ENCODE data around the gene SNAPIN.

SNAPIN gene, protein sequence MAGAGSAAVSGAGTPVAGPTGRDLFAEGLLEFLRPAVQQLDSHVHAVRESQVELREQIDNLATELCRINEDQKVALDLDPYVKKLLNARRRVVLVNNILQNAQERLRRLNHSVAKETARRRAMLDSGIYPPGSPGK

DNA sequence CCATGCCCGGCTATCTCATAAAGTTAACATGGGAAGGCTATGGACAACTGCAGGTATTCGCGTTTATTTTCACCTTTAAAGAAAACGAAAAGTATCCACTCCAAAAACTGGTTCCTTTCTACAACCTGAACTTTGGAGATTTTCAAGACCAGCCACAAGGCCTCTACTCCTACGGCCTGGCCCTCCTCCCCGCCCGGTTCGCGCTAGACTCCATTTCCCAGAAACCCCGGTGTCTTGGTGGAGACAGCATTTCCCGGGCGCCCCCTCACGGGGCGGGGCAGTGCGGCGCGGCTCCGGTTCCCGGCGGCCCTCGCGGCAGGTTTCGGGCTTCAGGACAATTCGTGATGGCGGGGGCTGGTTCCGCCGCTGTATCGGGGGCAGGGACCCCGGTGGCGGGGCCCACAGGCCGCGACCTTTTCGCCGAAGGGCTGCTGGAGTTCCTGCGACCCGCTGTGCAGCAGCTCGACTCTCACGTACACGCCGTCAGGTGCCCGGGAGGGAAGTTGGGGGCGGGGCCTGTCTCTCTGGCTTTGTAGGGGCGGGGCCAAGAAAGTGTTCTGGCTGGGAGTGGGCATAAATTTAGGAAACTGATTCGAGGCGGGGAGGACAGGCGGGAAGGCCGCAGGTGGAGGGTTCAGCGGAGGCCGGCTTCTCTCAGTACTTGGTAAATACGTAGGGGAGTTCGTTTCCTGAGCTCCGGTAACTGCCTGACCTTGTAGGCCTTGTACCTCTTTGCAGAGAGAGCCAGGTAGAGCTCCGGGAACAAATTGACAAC lies at the start of gene SNAPIN:
Gene SNAPIN, plus strand, starts transcription at position 304 of the 775 bp plus-strand sequence. Its CDS starts 41 bp downstream, at position 345.
- peak; percentile 90 for DNase-seq

DNA sequence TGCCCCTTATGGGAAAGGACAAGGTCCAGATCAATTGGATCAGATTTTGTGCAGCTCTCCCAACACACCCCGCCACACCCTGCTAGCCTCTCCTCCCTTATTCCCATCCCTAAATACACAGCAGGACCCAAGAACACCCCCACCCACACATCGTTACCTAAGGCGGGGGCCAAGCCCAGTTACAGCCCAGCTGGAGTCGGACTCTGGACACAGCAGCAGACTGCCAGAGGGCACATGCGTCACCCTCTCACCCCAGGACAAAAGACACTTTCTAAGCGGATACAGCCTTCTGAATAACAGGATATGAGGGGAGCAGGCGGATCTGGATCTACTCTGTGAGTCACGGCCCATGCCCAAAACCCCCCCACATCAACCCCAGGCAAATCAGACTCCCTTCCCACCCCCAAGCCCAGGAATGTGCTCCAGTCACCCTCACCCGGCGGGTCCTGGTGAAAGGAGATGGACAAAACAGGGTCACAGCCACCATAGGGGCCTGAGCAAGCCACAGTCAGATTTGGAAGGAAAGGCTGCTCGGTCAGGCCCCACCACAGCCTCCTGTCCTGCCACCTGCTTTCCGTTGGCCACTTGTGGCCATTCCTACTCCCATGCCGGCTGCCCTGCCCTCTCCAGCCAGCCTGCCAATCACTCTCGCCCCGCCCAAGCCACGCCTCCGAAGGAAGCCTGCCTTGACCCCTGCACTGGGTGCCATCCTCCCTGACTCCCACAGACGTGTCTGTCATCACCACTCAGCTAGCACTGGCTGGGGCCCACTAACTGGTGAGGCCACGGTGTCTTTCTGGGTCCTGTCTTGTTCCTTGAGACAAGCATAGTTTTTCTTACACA lies 49.5 kb upstream of the SNAPIN start:
- DNase-seq = peak; percentile 65

DNA sequence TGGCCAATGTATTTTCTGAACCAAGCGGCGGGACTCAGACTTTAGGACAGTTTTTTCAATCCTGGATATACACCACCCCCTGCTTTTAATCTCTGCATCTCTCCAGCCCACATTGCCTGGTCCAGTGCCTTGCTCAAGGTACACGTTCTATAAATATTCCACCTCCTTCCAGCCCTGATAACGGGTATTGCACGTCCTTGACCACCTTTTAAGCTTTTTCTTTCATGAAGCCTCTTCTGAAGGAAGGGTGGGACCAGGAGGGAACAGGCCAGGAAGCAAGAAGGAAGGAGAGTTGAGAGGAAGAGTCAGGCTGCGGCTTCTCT lies 49.0 kb upstream of the SNAPIN start:
- no peak for DNase-seq

DNA sequence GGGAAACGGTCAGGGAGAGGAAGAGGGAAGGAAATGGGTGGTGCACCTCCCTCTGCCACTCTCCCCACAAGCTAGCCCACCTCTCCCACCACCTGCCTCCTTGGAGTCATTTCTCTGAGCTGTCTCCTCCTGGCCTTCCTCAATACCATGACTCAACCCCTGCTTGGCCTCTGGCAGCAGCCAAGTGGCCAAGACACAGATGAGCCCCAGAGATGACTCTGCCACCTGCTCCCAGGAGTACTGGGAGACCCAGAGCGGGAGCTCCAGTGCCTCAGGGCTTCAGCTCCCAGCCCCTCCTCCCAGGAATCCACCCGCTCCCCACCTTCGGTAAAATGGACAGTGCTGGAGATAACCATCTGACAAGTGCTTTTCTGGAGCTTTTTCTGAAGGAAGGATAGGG lies 48.2 kb upstream of the SNAPIN start:
- no peak for DNase-seq

DNA sequence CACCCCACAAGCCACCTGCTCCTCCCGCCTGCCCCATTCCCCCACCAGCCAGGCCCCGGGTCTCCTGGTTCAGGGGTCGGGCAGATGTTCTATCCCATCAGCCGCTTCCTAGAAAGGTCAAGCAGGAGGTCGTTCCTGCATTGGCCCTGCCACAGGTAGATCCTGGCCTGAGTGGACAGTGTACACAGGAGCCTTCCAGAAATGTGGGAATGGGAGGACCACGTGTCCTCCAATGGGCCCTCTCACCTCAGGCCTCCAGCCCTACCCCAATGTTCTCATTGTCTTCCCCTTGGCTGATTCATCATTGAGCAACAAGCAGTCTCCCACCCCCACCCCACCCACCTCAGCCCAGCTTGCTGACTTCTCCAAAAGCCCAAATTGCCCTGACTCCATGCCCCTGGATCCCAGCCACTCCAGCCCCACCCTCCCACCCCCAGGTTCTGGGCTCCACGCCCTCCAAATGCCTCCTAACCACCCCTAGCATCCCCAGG lies 47.6 kb upstream of the SNAPIN start:
- DNase-seq = no peak

DNA sequence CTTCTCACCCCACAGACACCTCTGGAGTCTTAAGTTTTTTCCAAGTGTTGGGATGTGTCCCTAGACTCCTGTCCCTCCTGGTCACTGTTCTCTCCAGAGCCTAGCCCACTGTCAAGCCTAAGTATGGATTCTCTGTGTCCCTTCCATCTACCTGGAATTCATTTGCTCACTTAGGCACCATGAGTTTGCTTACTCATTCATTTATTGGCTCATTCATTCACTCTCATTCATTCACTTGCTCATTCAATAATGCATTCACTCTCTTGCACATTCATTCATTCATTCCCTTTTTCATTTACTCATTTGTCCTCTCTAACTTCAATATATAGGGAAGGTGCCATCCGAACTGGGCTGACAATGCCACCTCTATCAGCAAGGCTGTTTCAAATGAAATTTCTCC lies 47.1 kb upstream of the SNAPIN start:
- DNase-seq = no peak

DNA sequence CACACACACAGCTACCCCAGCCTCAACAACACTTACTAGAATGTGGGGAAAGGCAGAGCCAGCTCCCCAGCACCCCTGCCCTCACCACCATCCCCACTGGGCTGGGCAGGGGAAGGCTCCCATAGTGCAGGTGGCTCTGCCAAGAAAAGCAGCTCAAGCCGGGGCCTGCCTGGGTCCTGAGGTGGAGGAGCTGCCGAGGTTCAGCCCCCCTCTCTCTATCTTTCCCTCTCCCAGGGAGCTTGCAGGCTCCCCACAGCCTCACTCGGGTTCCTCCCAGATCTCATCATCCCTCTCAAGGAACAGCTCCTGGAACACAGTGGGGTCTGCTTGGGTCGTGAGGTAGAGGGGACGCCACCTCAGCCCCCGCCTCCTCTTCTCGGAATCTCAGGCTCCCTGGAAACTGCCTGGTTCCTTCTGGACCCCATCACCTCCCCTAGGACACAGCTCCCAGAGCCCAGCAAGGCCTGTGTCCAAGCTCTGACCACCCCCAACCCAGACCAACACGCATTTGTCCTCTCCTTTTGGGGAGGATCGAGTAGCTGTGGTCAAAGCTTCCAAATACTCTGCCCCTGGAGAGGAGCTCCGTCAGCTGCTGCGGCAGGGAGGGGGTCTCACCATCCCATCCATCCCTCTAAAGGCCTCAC lies 46.3 kb upstream of the SNAPIN start:
- no peak for DNase-seq

DNA sequence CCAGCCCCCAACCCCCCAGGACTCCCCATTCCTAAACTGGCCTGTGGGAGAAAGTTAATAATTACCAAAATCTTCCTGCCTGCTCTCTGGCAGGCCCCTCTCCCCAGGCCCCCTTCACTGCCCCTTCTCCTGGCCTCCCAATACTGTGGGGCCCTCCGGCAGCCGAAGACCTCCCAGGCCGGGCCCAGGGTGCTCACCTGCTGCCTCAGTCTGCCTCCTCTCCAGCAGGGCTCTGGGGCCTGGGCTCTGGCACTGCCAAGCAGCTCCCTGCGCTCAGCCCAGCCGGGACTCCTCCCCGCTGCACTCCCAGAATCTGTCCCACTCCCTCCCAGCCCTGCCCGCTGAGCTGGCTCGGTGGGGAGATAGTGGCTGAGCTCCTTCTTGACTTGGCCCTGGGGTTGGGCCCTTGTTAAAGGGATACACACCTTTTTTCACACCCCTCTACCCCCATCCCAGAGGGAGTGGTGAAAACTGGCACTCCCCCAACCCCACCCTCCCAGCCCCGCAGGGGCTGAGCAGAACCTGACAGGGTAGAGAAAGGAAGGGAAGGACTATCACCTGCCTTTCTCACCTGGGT lies 45.7 kb upstream of the SNAPIN start, which contains the start of gene S100A16:
Gene S100A16, minus strand, starts transcription at position 383 of the 577 bp plus-strand sequence. CDS start 4,986 bp downstream, outside the sequence.
- peak; percentile 39 for DNase-seq

DNA sequence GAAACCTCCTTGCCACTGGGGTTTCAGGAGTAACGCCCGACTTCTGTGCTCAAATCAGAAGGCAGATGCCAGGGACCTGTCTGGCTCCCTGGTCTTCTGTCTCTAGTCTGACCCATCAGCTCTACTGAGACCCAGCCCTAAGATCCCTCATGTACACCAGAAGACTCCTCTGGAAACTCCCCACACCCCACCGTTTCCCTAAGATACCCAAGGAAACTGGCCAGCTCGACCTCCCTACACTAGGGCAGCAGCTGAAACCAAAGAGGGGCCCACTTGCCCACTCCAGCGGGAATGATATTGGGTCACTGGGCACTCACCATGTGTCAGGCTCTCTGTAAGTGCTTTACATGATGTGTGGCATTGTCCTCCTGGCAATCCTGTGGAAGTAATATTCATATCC lies 45.1 kb upstream of the SNAPIN start:
- DNase-seq = no peak

DNA sequence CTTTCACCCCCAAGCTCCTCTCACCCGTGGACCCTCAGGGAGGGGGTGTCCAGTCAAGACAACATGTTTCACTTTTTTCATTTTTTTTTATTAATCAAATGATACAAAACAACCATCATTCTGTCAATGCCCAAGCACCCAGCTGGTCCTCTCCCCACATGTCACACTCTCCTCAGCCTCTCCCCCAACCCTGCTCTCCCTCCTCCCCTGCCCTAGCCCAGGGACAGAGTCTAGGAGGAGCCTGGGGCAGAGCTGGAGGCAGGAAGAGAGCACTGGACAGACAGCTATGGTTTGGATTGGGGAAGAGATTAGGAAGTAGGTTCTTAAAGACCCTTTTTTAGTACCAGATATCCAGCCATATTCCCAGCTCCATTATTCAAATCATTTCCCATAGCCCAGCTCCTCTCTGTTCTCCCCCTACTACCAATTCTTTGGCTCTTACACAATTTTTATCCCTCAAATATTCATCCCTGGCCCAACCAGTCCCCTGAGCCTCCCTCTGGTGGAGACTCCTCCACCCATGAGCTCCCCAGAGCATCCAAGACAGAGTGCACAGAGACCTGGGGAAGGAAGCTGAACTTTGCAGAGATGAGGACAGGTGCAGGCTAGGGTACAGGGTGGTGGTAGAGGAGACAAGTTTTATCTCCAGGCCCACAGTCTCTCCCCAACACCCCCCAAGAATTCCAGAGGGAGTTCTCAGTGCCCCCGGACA lies 44.2 kb upstream of the SNAPIN start:
- DNase-seq = no peak

DNA sequence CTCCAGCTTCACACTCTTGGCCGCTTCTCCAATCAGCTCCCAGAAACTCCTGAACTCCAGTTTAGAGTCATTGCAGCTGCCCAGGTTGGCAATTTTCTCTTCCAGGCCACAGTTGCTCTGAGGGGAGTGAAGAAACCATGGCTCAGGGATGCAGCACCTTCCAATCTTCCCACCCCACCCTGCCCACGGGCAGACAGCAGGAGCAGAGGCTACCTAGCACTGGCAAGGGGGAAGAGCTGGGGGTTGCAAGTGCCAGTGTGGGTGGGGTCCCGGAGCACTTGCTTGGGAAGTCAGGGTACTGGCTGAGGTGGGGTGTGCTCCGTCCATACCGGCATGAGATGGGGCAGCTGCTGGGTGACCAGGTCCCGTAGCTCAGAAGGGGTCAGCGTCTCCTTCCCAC lies 43.6 kb upstream of the SNAPIN start:
- no peak for DNase-seq

DNA sequence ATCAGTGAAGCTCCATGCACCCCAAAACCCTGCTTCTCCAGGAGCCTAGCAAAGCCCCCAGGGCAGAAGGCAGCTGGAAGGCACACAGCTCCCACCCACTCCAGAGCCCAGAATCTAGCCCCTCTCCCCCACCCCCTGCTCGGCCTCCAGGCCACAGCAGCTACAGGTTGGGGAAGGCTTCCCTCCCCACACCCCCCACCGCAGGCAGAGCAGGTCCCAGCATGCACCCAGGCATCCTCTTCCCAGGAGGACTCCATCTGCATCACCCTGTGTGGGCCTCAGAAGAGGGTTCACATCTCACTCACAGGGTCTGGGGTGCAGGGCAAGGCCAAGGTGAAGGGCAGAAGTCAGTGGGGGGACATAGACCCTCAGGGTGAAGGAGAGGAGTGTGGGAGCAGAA lies 43.1 kb upstream of the SNAPIN start:
- no peak for DNase-seq

DNA sequence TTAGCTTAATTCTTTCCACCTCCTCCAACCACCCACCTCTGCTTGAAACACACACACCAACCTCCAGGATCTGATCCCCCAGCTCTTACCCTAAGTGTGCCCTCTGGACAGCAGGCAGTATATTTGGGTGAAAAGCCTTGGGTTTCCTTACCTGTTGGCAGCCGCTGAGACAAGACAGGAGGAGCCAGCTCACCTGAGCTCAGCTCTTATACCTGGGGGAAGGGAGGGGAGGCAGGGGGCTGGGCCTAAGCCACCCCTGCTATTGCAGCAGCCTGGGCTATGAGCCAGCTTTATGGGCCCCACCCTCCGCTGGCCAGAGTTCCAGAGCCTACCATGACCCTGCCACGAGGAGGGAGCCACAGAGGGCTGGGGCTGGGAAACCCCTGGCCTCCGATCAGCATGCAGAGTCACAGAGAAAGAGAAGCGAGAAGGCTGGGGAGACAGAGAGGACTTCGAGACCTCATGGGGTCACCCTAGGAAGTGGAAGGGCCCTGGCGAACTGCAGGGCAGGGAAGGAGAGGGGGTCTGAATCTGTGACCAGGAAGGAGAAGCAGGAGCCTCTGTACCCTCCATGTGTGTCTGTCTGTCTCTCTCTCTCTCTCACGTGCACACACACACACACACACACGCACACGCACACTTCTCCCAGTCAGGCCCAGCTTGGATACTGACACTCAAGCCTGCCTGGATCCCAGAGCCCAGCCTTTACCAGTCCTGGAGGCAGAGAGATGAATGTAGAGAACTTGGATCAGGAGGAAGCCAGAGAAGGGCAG lies 42.2 kb upstream of the SNAPIN start, which contains the start of gene S100A14:
Gene S100A14, minus strand, starts transcription at position 182 of the 773 bp plus-strand sequence. CDS start 467 bp downstream, outside the sequence.
- DNase-seq = no peak

DNA sequence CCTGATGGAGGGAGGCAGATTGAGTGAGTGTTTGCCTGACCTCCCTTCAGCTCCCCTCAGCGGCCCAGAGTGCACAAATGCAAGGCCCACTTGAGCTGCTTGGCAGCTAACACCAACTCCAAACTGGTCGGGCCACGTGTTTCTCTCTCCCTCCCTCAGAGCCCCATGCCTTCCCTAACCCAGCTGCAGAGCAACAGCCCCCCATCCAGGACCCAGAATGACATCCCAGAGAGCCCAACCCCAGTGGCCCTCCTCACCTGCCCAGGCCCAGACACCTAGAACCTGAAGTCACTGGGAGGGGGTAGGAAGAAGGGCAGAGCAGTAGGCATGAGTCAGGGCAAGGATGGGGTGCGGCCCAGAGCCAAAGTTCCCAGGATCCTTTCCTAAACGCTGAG lies 41.6 kb upstream of the SNAPIN start:
- no peak for DNase-seq

DNA sequence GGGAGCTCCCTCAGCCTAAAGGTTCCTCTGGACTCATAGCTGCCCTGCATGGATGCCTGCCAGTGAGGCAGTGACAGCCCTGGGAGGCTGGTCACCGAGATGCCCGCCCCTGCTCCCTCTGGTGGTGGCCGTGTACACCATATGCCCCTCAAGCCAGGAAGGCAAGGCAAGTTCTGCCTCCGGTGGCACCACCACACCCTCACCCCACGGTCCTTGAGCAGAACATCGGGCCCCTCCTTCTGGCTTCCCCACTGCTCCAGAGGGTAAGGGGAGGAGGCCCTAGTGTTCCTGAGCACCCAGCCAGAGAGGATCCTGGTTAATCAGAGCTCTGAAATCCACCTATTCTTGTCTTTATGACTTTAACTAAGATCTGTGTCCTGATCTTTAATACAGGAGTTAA lies 40.8 kb upstream of the SNAPIN start:
- no peak for DNase-seq

DNA sequence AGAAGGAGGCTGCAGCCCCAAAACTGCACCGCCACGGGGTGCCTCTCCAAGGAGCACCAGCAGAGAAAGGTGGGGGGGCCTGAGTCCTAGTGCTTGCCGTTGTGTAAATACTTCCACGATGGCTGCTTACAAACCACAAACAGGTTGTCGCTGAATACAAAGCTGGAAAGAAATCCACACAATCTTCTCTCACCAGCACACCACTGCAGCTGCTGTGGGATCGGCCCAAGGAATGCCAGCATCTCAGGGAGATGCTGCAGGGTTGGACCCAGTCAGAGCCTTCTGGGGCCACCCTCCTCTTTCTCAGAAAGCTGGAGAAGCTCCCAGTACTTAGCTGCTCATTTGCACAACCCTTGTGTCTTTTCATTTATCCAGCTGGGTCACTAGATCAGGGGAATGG lies 39.3 kb upstream of the SNAPIN start:
- no peak for DNase-seq

DNA sequence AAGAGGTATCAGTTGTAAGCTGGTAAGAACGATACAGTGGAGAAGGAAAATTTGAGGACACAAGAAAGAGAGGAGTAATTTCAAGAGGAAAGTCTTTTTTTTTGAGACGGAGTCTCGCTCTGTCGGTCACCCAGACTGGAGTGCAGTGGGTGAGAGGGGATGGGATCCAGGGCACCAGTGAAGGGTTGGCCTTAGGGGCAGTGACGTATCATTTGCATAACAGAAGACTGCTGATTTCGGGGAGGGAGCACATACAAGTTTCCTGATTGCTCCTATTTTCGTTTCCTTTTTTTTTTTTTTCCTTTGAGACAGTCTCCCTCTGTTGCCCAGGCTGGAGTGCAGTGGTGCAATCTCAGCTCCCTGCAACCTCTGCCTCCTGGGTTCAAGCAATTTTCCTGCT lies 35.4 kb upstream of the SNAPIN start:
- DNase-seq = no peak

DNA sequence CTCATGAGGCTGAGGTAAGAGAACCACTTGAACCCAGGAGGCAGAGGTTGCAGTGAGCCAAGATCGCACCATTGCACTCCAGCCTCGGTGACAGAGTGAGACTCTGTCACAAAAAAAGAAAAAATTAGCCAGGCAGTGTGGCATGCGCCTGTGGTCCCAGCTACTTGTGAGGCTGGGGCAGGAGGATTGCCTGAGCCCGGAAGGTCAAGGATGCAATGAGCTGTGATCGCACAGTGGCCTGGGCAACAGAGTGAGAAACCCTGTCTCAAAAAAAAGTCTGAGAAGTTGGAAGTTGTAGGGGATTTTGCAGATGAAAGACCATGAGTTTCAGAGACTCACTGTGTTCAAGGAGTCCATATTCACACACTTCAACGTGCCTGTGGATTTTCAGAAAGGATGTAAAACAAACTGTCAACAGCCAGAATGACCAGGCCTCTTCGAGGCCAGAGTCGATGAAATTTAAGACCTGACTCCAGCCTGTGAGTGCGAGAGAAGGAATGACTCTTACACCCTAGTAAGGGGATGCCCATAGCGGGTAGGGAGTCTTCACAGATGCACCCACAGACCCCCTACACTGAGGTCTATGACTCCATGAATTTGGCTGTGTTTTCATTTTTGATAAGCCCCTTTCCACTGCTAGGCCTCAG lies 33.4 kb upstream of the SNAPIN start:
- DNase-seq = no peak

DNA sequence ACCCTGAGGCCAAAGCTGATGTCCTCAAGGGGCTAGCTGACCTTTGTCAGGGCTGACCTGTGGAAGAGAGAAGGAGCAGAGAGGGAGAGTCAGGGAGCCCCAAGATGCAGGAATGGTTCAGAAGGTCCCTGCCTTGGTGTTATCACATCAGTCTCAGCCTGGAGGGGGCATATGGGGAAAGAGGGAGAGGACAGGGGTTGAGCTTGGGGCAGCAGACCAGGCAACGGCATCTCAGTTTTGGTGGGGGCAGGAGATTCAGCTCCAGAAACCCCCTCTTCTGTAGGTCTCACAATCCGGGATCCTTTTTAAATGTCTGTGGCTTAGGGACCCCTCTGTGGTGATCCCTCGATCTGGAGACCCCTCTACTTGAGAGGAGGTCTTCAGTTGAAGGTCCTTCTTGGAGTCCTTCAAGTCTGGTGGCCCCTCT lies 32.0 kb upstream of the SNAPIN start:
- DNase-seq = no peak

DNA sequence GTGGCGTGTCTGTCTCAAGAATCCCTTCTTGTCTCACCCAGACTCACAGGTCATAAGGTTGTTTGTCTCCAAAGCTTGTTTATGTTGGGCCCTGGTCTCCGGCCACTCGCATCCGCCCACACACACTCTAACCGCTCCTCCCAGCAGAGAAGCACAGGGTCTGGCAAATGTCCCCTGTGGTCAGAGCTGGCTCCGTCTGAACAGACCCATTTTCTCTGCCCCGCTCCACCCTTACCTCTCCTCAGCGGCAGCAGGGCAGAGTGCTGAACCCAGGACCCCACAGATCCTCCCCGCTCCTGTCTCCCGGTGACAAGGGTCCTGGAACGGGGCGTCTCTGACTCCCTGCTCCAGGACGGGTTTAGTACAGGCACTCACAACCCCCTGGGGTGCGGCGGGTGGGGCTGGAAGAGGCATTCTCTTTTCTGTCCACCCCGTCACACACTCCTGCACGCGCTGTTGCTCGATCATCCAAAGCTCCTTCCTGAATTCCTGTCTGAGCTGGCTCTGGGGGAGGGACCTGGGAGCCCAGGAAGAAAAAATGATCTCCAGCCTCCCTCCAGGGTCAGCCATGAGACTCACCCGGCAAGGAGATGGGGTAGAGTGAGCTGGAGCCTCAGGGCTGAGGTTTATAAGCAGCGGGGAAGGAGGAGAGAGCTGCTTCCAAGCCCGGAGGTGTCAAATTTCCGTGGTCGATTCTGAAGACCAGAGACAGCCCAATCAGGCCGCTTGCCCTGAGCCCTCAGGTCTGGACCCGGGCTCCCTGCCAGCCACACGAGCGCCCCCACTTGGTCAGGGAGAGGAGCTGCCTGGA lies 31.4 kb upstream of the SNAPIN start, which contains the start of gene S100A13:
Gene S100A13, minus strand, starts transcription at position 602 of the 811 bp plus-strand sequence. CDS start 1,033 bp downstream, outside the sequence.
- DNase-seq = peak; percentile 74

All from midbrain (tissue), 1 donor.